HG03378 (cell line): ENCODE measurements around the gene BBS9.

Experiments used
- ATAC-seq: cut with Tn5 transposase; IDR thresholded peaks from one replicate; pipeline ENCODE4 v1.9.1; 2021; ENCODE audit warnings: mild to moderate bottlenecking, moderate library complexity; ENCODE audit not compliant: unreplicated experiment

The BBS9 gene

GRCh38 chr7:33582533-33582932, 453.2 kb downstream of the BBS9 start:
- no peak for ATAC-seq

GRCh38 chr7:33589911-33590310, 460.5 kb downstream of the BBS9 start:
- ATAC-seq = no peak

- no peak for ATAC-seq
Measured at GRCh38 chr7:33590916-33591315, 461.6 kb downstream of the BBS9 start.

- no peak for ATAC-seq
Measured at GRCh38 chr7:33591490-33591889, 462.1 kb downstream of the BBS9 start.

- no peak for ATAC-seq
Measured at GRCh38 chr7:33592718-33593117, 463.4 kb downstream of the BBS9 start.

GRCh38 chr7:33593611-33594010, 464.2 kb downstream of the BBS9 start:
- no peak for ATAC-seq

- no peak for ATAC-seq
Measured at GRCh38 chr7:33596686-33597085, 467.3 kb downstream of the BBS9 start.

- no peak for ATAC-seq
Measured at GRCh38 chr7:33597181-33597580, 467.8 kb downstream of the BBS9 start.

- no peak for ATAC-seq
Measured at GRCh38 chr7:33601101-33601500, 471.7 kb downstream of the BBS9 start.

GRCh38 chr7:33601884-33602283, 472.5 kb downstream of the BBS9 start:
- ATAC-seq = no peak

- no peak for ATAC-seq
Measured at GRCh38 chr7:33604056-33604455, 474.7 kb downstream of the BBS9 start.

GRCh38 chr7:33610918-33611317, 481.6 kb downstream of the BBS9 start:
- no peak for ATAC-seq

GRCh38 chr7:33612442-33612841, 483.1 kb downstream of the BBS9 start:
- ATAC-seq = no peak

GRCh38 chr7:33614357-33615117, 485.2 kb downstream of the BBS9 start:
- ATAC-seq = no peak

- ATAC-seq = no peak
Measured at GRCh38 chr7:33616752-33617151, 487.4 kb downstream of the BBS9 start.

- no peak for ATAC-seq
Measured at GRCh38 chr7:33619264-33619663, 489.9 kb downstream of the BBS9 start.

GRCh38 chr7:33623267-33623666, 493.9 kb downstream of the BBS9 start:
- ATAC-seq = no peak

- ATAC-seq = no peak
Measured at GRCh38 chr7:33624215-33624614, 494.9 kb downstream of the BBS9 start.

- no peak for ATAC-seq
Measured at GRCh38 chr7:33626869-33627268, 497.5 kb downstream of the BBS9 start.

- ATAC-seq = no peak
Measured at GRCh38 chr7:33627741-33628140, 498.4 kb downstream of the BBS9 start.

- no peak for ATAC-seq
Measured at GRCh38 chr7:33628894-33629293, 499.5 kb downstream of the BBS9 start.

- ATAC-seq = no peak
Measured at GRCh38 chr7:33630359-33630758, 501.0 kb downstream of the BBS9 start.

GRCh38 chr7:33632322-33632721, 503.0 kb downstream of the BBS9 start:
- ATAC-seq = no peak
